Neuronal stem cell (in vitro differentiated cells): ENCODE measurements around the gene CALCOCO1.
A peak's percentile ranks its signal among the peaks of the same experiment; 100 is the strongest.

Experiments used
- DNase-seq: peaks from one replicate; pipeline ENCODE4 v3.0.0-alpha.2; 2013; ENCODE audit warnings: low spot score
- H2AFZ ChIP-seq: one replicate; pipeline ENCODE4 v1.6.1; 2013; ENCODE audit warnings: mild to moderate bottlenecking, low read length, inconsistent platforms
- H2AK5ac ChIP-seq: 2 replicates; pipeline ENCODE4 v1.6.1; 2013; ENCODE audit warnings: low read depth, mild to moderate bottlenecking, inconsistent platforms, low read length, moderate library complexity, mixed read lengths
- H2BK120ac ChIP-seq: 2 replicates; pipeline ENCODE4 v1.6.1; 2013; ENCODE audit warnings: low read depth, mild to moderate bottlenecking, inconsistent platforms, low read length, moderate library complexity, mixed read lengths
- H2BK12ac ChIP-seq: one replicate; pipeline ENCODE4 v1.6.1; 2013; ENCODE audit warnings: low read length, inconsistent platforms
- H2BK15ac ChIP-seq: 2 replicates; pipeline ENCODE4 v1.6.1; 2013; ENCODE audit warnings: mild to moderate bottlenecking, low read length, inconsistent platforms, mixed read lengths
- H2BK5ac ChIP-seq: one replicate; pipeline ENCODE4 v1.6.1; 2013; ENCODE audit warnings: inconsistent platforms, mild to moderate bottlenecking, low read length, moderate library complexity
- H3K14ac ChIP-seq: one replicate; pipeline ENCODE4 v1.6.1; 2013; ENCODE audit warnings: low read length, inconsistent platforms
- H3K18ac ChIP-seq: 2 replicates; pipeline ENCODE4 v1.6.1; 2013; ENCODE audit warnings: low read length, inconsistent platforms
- H3K23ac ChIP-seq: 2 replicates; pipeline ENCODE4 v1.6.1; 2013; ENCODE audit warnings: low read depth, mild to moderate bottlenecking, mixed read lengths, low read length, inconsistent platforms; ENCODE audit not compliant: poor library complexity
- H3K27ac ChIP-seq: replicated peaks from 3 replicates; pipeline ENCODE4 v1.5.1; 2013; ENCODE audit warnings: low read length, inconsistent platforms
- H3K27me3 ChIP-seq, 3 experiments: 2 replicates each; pipeline ENCODE4 v1.6.1; 2013; ENCODE audit warnings: low read length in 3 of 3, mild to moderate bottlenecking in 2 of 3, inconsistent platforms in 1 of 3, low read depth in 1 of 3, mixed read lengths in 1 of 3, moderate library complexity in 1 of 3; ENCODE audit not compliant: control insufficient read depth in 3 of 3, insufficient read depth in 3 of 3
- H3K36me3 ChIP-seq, 2 donors: replicated peaks in 1 of 2; 2 replicates each; pipeline ENCODE4 v1.6.1; 2013; ENCODE audit warnings: low read length in 2 of 2; ENCODE audit not compliant: control insufficient read depth in 2 of 2, insufficient read depth in 2 of 2
- H3K4ac ChIP-seq: 2 replicates; pipeline ENCODE4 v1.6.1; 2013; ENCODE audit warnings: inconsistent platforms, mild to moderate bottlenecking, low read length, moderate library complexity
- H3K4me1 ChIP-seq, 2 donors: 1 replicate in 1 of 2; 2 replicates in 1 of 2; pipeline ENCODE4 v1.6.1; 2013; ENCODE audit warnings: low read length in 2 of 2, low read depth in 1 of 2; ENCODE audit not compliant: control insufficient read depth in 2 of 2, insufficient read depth in 1 of 2
- H3K4me2 ChIP-seq: one replicate; pipeline ENCODE4 v1.6.1; 2013; ENCODE audit warnings: mild to moderate bottlenecking, low read length, inconsistent platforms; ENCODE audit not compliant: insufficient read depth, poor library complexity, severe bottlenecking
- H3K4me3 ChIP-seq, 2 donors: 2 replicates each; pipeline ENCODE4 v1.5.1; 2013; ENCODE audit warnings: low read length in 2 of 2, mild to moderate bottlenecking in 2 of 2, inconsistent platforms in 1 of 2, moderate library complexity in 1 of 2
- H3K79me1 ChIP-seq: one replicate; pipeline ENCODE4 v1.6.1; 2013; ENCODE audit warnings: low read depth, mild to moderate bottlenecking, inconsistent platforms, low read length, moderate library complexity
- H3K9ac ChIP-seq: one replicate; pipeline ENCODE4 v1.6.1; 2013; ENCODE audit warnings: mild to moderate bottlenecking, low read depth, low read length, inconsistent platforms; ENCODE audit not compliant: poor library complexity
- H3K9me3 ChIP-seq, 2 donors: replicated peaks in 1 of 2; 2 replicates each; pipeline versions ENCODE3 to v1.6.1; 2013; ENCODE audit warnings: low read length in 2 of 2, mild to moderate bottlenecking in 2 of 2, inconsistent platforms in 1 of 2, low read depth in 1 of 2, mixed read lengths in 1 of 2, moderate library complexity in 1 of 2; ENCODE audit not compliant: control insufficient read depth in 2 of 2, insufficient read depth in 1 of 2
- H4K8ac ChIP-seq: one replicate; pipeline ENCODE4 v1.6.1; 2013; ENCODE audit warnings: low read depth, mild to moderate bottlenecking, inconsistent platforms, low read length, moderate library complexity
- H4K91ac ChIP-seq: one replicate; pipeline ENCODE4 v1.6.1; 2013; ENCODE audit warnings: low read length, low read depth, mild to moderate bottlenecking, inconsistent platforms; ENCODE audit not compliant: poor library complexity
- WGBS, 2 donors: extraction: QIAGEN DNeasy Blood & Tissue Kit; methylation state at CpG; one replicate each; pipeline ENCODE4 v1.1.7; 2013; ENCODE audit warnings: missing lambda C conversion rate in 2 of 2, mixed read lengths in 1 of 2; ENCODE audit not compliant: insufficient read length in 2 of 2, insufficient replicate concordance in 1 of 2; ENCODE audit errors: extremely low coverage in 2 of 2; 5-methylcytosine and 5-hydroxymethylcytosine counted together

The CALCOCO1 gene

DNA sequence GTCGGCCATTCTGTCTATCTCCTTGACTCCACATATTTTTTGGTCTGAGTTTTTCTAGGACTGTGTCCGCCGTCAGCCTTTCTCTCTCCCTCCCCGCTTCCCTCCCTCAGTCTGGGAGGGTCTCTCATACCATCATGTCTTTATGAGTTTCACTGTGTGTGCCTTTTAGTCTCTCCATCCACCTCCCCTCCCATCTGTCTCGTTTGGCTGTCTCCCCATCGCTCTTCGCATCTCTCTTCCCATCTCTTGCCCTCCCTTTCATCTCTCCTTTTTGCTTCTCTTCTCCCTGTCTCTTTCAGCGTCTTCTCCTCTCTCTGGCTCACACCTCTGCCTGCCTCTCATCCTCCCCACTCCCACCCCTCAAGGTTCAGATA lies 31.5 kb upstream of the CALCOCO1 start:
- no peaks in the 10 kb centered on the region for H3K36me3 ChIP-seq
- no peak for DNase-seq
- no peak overlapping the region for H2AK5ac ChIP-seq
- H3K18ac ChIP-seq = no peak overlapping the region
- H2BK120ac ChIP-seq = no peak overlapping the region
- WGBS, 2 donors = no CpG with 5 or more reads among the region's 8 CpGs
- H3K27ac ChIP-seq = no peak overlapping the region
- H3K9ac ChIP-seq = no peak overlapping the region
- no peak overlapping the region for H2BK15ac ChIP-seq
- H3K14ac ChIP-seq = no peak overlapping the region
- H3K9me3 ChIP-seq = no peaks in the 10 kb centered on the region
- no peak overlapping the region for H2AFZ ChIP-seq
- H3K4me2 ChIP-seq = no peak overlapping the region
- H2BK5ac ChIP-seq = no peak overlapping the region
- no peak overlapping the region for H4K91ac ChIP-seq
- no peak overlapping the region for H3K4ac ChIP-seq
- peaks cover 0 to 83% (median 9%) of the 10 kb centered on the region in 3 experiments for H3K27me3 ChIP-seq
- H3K4me1 ChIP-seq = peaks cover 8 to 20% of the 10 kb centered on the region in 2 donors
- H3K23ac ChIP-seq = no peak overlapping the region
- H3K79me1 ChIP-seq = no peaks in the 10 kb centered on the region
- H3K4me3 ChIP-seq = no peak overlapping the region
- no peak overlapping the region for H4K8ac ChIP-seq
- no peak overlapping the region for H2BK12ac ChIP-seq

DNA sequence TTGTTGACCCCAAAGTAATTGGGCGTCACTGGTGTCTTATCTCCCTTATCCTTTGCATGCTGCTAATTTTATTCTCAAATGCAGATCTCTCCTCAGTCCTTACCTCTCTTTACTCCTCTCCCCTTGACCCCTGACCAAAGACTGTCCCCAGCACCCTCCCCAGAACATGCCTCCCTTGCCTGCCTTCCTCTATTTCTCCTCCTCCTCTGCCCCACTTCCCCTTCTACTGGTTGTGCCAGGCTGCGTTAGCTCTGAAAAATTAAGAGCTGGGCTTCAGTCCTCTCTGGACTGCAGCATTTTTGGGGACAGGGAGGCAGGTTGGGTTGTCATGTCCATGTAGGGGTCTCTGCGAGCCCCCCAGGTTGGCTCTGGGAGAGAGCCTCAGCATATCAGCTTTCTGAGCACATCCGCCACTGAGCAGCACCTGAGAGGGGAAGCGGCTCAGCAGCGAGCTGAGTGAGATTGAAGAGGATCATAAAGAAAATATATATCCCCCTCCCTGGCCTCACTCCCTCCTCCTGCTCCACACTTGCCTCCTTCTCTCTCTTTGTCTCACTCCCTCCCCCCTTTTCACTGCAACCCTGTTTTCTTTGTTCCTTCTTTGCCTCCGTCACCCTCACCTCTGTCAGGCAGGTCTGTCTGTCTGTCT lies 31.0 kb upstream of the CALCOCO1 start:
- Histone ChIP-seq H2BK120ac (no peak overlapping the region), H3K27me3 (peaks cover 0 to 83% (median 10%) of the 10 kb centered on the region in 3 experiments), H3K9me3 (no peaks in the 10 kb centered on the region), H2AFZ (no peak overlapping the region), H2BK5ac (no peak overlapping the region), H2BK15ac (no peak overlapping the region), H4K8ac (no peak overlapping the region), H2BK12ac (no peak overlapping the region), H3K4me1 (peaks cover 8 to 20% of the 10 kb centered on the region in 2 donors), H3K4me3 (no peak overlapping the region), H3K14ac (no peak overlapping the region), H3K4ac (no peak overlapping the region), H3K18ac (no peak overlapping the region), H3K23ac (no peak overlapping the region), H3K79me1 (no peaks in the 10 kb centered on the region), H3K27ac (no peak overlapping the region), H3K9ac (no peak overlapping the region), H4K91ac (no peak overlapping the region), H3K36me3 (no peaks in the 10 kb centered on the region), H3K4me2 (no peak overlapping the region), H2AK5ac (peak overlapping the region; percentile 7)
- DNase-seq = no peak
- no CpG with 5 or more reads among the region's 7 CpGs for whole genome bisulfite sequencing, 2 donors

DNA sequence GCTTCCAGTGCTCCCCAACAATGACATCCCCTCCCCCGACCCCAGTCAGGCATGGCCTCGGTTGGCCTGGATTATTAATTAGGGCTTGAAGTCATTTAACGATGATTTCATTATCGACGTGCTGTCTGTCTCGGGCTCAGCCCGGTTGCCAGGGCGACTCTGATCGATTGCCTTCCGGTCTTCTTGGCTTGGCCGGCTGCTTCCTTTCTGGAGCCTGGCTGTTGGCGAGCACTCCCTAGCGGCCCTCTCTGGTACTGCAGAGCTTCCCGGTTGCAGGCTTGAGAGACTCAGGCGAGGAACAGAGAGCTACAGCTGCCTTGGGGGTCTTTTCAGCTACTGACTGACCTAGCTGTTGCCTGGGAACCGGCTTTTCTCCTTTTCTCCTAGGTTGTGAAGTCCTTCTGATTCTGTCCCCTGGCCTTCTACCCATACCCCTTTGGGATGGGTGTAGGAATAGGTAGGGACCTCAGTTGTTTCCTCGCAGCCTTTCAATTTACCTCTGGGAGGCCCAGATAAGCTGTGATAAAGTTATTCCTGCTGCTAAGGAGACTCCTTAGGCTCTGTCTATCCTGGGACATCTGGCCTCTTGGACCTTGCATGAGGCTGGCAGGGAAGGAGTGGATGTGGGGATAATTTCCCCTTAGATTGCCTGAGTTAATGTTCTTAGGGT lies 30.0 kb upstream of the CALCOCO1 start:
- H3K36me3 ChIP-seq = no peaks in the 10 kb centered on the region
- H2AK5ac ChIP-seq = no peak overlapping the region
- peak overlapping the region; percentile 60 for H3K4me2 ChIP-seq
- H3K4me1 ChIP-seq = peaks cover 8 to 25% of the 10 kb centered on the region in 2 donors
- H3K27me3 ChIP-seq = peaks cover 0 to 84% (median 17%) of the 10 kb centered on the region in 3 experiments
- WGBS, 2 donors = no CpG with 5 or more reads among the region's 17 CpGs
- DNase-seq = peak; percentile 92
- peak overlapping the region; percentile 87 for H2AFZ ChIP-seq
- peak overlapping the region; percentile 7 for H2BK15ac ChIP-seq
- no peak overlapping the region for H3K4ac ChIP-seq
- no peak overlapping the region for H4K91ac ChIP-seq
- H3K4me3 ChIP-seq = peak overlapping the region in 1 of 2 donors; percentile 41
- H2BK5ac ChIP-seq = no peak overlapping the region
- peak overlapping the region; percentile 6 for H3K18ac ChIP-seq
- H3K9ac ChIP-seq = no peak overlapping the region
- H3K79me1 ChIP-seq = no peaks in the 10 kb centered on the region
- no peak overlapping the region for H4K8ac ChIP-seq
- H3K9me3 ChIP-seq = no peaks in the 10 kb centered on the region
- no peak overlapping the region for H2BK12ac ChIP-seq
- H3K23ac ChIP-seq = no peak overlapping the region
- H2BK120ac ChIP-seq = no peak overlapping the region
- H3K27ac ChIP-seq = peak overlapping the region; percentile 54
- H3K14ac ChIP-seq = no peak overlapping the region

DNA sequence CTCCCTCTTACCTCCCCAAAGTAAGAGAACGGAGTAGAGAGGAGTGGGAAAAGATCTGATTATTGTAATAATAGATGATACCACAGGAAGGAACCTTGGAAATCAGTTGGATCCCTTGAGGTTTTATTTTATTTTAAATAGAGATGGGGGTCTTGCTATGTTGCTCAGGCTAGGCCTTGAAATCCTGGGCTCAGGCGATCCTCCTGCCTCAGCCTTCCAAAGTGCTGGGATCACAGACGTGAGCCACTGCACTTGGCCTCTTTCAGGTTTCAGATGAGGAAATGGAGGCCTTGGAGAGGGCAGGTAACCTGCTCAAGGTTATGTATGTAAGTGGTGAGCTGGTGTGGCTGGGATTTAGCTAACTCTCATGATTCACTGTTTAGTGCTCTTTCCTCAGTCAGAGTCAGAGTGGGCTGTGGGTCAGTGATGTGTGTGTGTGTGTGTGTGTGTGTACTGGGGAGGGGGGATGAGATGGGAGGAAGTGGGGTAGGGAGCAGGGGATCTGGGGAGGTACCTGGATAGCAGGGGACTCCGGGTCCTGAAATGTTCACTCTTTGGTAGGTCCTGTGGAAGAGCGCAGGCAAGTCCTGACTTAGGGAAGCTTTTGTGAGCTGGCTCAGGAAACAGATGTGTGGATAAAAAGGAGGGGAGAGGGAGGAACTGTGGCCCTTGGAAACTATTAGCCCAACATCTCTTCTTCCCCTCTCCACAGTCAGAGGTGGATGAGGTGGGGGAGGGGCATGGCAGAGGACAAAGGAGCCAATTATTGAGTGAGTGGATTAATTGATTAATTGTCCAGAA lies 29.2 kb upstream of the CALCOCO1 start:
- no peak overlapping the region for H4K91ac ChIP-seq
- peak overlapping the region in 1 of 2 donors; percentile 41 for H3K4me3 ChIP-seq
- H3K14ac ChIP-seq = no peak overlapping the region
- H3K9me3 ChIP-seq = no peaks in the 10 kb centered on the region
- H2BK5ac ChIP-seq = no peak overlapping the region
- no CpG with 5 or more reads among the region's 5 CpGs for WGBS, 2 donors
- no peaks in the 10 kb centered on the region for H3K79me1 ChIP-seq
- no peak overlapping the region for H2BK12ac ChIP-seq
- H2BK120ac ChIP-seq = no peak overlapping the region
- no peak overlapping the region for H3K23ac ChIP-seq
- no peak overlapping the region for H4K8ac ChIP-seq
- H3K4ac ChIP-seq = no peak overlapping the region
- no peaks in the 10 kb centered on the region for H3K36me3 ChIP-seq
- peaks cover 0 to 86% (median 19%) of the 10 kb centered on the region in 3 experiments for H3K27me3 ChIP-seq
- peak overlapping the region; percentile 60 for H3K4me2 ChIP-seq
- no peak overlapping the region for H3K9ac ChIP-seq
- peak overlapping the region; percentile 54 for H3K27ac ChIP-seq
- H2AFZ ChIP-seq = peak overlapping the region; percentile 87
- peak overlapping the region; percentile 77 for H3K18ac ChIP-seq
- H3K4me1 ChIP-seq = peaks cover 10 to 27% of the 10 kb centered on the region in 2 donors
- no peak overlapping the region for H2BK15ac ChIP-seq
- peak overlapping the region; percentile 13 for H2AK5ac ChIP-seq
- DNase-seq = no peak
